IgD-negative memory B cell (primary cell): ENCODE results near the gene SLC6A11. TPM values are rescaled to one million over a fixed set of nuclear protein-coding genes. Genes with fewer than 3 reads are reported as not detected.

Experiments used
- H3K27ac Mint-ChIP-seq, 3 donors: one replicate each; pipeline ENCODE4 v1.8.0; 2020 to 2022; ENCODE audit warnings: mild to moderate bottlenecking in 3 of 3, mixed read lengths in 3 of 3, moderate library complexity in 1 of 3
- H3K27me3 Mint-ChIP-seq: one replicate; pipeline ENCODE4 v1.8.0; 2021; ENCODE audit warnings: mixed read lengths
- H3K36me3 Mint-ChIP-seq: one replicate; pipeline ENCODE4 v1.8.0; 2020; ENCODE audit warnings: mild to moderate bottlenecking, mixed read lengths
- H3K4me1 Mint-ChIP-seq, 3 donors: one replicate each; pipeline ENCODE4 v1.8.0; 2020 to 2022; ENCODE audit warnings: mixed read lengths in 3 of 3, mild to moderate bottlenecking in 1 of 3
- H3K4me3 Mint-ChIP-seq, 4 donors: one replicate each; pipeline ENCODE4 v1.8.0; 2020 to 2022; ENCODE audit warnings: mild to moderate bottlenecking in 4 of 4, mixed read lengths in 4 of 4, moderate library complexity in 3 of 4
- H3K9me3 Mint-ChIP-seq, 3 donors: one replicate each; pipeline ENCODE4 v1.8.0; 2020 to 2021; ENCODE audit warnings: mixed read lengths in 3 of 3, mild to moderate bottlenecking in 1 of 3
- polyA plus RNA-seq: library from polyadenylated mRNA; unstranded; fragments of 300-500 nt; fragmentation: Illumina TruSeq; gene quantifications from one replicate; pipeline ENCODE4 v1.2.3, GENCODE V29; 2021

Gene SLC6A11
- polyA plus RNA-seq, 1 donor from 2014 or later: not detected

DNA sequence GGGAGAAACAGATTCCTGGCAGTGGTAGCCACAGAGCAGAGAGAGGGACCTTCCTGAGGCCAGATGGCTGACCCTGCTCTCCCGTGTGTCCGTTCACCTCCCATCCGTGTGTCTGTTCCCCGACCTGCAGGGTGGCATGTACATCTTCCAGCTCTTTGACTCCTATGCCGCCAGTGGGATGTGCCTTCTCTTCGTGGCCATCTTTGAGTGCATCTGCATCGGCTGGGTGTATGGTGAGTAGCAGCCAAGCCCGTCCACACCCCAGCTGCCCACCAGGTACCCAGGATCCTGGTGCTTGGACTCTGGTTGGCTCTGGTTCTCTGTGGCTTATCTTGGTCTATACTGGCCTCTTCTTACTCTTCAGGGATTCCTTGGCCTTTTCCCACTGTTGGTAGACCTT lies 117.0 kb downstream of the SLC6A11 start:
- no peaks in the 10 kb centered on the region for H3K36me3 Mint-ChIP-seq
- H3K9me3 Mint-ChIP-seq: no peaks in the 10 kb centered on the region
- no peaks in the 10 kb centered on the region for H3K4me1 Mint-ChIP-seq
- no peaks in the 10 kb centered on the region for H3K27me3 Mint-ChIP-seq
- no peak overlapping the region for H3K4me3 Mint-ChIP-seq
- H3K27ac Mint-ChIP-seq: no peak overlapping the region

DNA sequence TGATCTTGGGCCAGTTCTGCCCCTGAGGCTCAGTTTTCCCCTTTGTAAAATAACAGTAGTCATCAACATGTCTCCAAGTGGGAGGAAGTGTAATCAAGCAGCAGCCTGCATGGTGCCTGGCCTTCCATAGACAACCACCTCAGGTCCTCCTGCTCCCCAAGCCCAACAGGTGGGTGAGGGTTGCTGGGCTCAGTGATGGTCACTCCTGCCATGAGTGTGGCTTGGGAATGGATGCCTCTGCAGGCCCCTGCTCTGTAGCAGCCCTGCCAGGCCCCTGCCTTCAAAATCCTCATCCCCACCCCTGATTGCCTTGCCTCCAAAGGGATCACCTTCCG lies 117.4 kb downstream of the SLC6A11 start:
- no peaks in the 10 kb centered on the region for H3K9me3 Mint-ChIP-seq
- no peaks in the 10 kb centered on the region for H3K4me1 Mint-ChIP-seq
- H3K27me3 Mint-ChIP-seq: peaks cover 2% of the 10 kb centered on the region
- H3K4me3 Mint-ChIP-seq: no peak overlapping the region
- no peaks in the 10 kb centered on the region for H3K36me3 Mint-ChIP-seq
- H3K27ac Mint-ChIP-seq: no peak overlapping the region

DNA sequence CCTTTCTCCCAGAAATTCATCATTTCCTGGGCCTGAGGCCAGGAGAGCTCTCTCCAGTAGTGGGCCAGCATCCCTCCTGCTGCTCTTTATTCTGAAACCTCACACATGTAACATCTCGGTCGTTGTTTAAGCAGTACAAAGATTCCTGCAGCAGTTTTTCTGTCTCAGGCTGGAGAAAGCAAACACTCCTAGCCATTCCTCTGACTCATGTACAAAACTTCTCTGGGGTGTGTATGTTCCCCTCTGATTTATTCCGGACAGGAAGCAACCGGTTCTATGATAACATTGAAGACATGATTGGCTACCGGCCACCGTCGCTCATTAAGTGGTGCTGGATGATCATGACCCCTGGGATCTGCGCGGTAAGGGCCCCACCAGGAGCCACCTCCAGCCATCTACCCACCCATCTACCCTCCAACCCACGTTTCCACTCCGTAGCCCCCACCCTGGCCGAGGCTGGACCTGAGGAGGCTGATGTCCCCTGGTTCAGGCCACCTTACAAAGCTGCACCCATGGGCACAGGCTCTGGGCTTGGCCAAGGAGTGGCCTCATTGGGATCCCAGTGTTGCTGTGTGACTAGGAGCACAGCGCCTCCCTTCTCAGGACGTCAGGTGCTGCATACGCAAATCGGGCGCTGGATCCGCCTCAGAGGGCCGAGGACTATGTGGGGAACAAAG lies 117.9 kb downstream of the SLC6A11 start:
- no peaks in the 10 kb centered on the region for H3K9me3 Mint-ChIP-seq
- H3K27ac Mint-ChIP-seq: no peak overlapping the region
- H3K27me3 Mint-ChIP-seq: peaks cover 2% of the 10 kb centered on the region
- H3K4me1 Mint-ChIP-seq: no peaks in the 10 kb centered on the region
- H3K4me3 Mint-ChIP-seq: no peak overlapping the region
- no peaks in the 10 kb centered on the region for H3K36me3 Mint-ChIP-seq

DNA sequence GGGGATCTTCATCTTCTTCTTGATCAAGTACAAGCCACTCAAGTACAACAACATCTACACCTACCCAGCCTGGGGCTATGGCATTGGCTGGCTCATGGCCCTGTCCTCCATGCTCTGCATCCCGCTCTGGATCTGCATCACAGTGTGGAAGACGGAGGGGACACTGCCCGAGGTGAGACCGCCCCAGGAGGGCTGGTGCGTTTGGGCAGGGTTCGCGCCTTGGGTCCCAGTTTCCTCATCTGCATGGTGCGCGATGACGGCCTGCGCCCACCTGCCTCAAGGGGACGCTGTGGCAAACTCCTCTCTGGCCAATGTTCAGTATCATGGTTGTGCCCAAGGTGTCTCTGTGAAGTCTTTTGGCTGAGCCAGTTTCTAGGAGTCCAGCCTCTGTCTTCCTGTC lies 119.0 kb downstream of the SLC6A11 start:
- Mint-ChIP-seq H3K4me3 (no peak overlapping the region), H3K4me1 (no peaks in the 10 kb centered on the region), H3K27me3 (peaks cover 2% of the 10 kb centered on the region), H3K27ac (no peak overlapping the region), H3K9me3 (no peaks in the 10 kb centered on the region), H3K36me3 (no peaks in the 10 kb centered on the region)

GRCh38 chr3:10935846-10936631 lies 120.0 kb downstream of the SLC6A11 start:
- Mint-ChIP-seq H3K4me3 (no peak overlapping the region), H3K4me1 (no peaks in the 10 kb centered on the region), H3K27me3 (peaks cover 2% of the 10 kb centered on the region), H3K9me3 (no peaks in the 10 kb centered on the region), H3K27ac (no peak overlapping the region), H3K36me3 (no peaks in the 10 kb centered on the region)

- Mint-ChIP-seq H3K27ac (no peak overlapping the region), H3K27me3 (peaks cover 2% of the 10 kb centered on the region), H3K36me3 (no peaks in the 10 kb centered on the region), H3K4me1 (no peaks in the 10 kb centered on the region), H3K4me3 (no peak overlapping the region), H3K9me3 (no peaks in the 10 kb centered on the region)
These were observed 120.7 kb downstream of the SLC6A11 start for GRCh38 chr3:10936686-10937085.

GRCh38 chr3:10937141-10937825 lies 121.3 kb downstream of the SLC6A11 start:
- Mint-ChIP-seq H3K4me3 (no peak overlapping the region), H3K36me3 (peaks cover 1% of the 10 kb centered on the region), H3K4me1 (no peaks in the 10 kb centered on the region), H3K27ac (no peak overlapping the region), H3K27me3 (peaks cover 2% of the 10 kb centered on the region), H3K9me3 (peaks cover 0 to 2% (median 0%) of the 10 kb centered on the region in 3 donors)

DNA sequence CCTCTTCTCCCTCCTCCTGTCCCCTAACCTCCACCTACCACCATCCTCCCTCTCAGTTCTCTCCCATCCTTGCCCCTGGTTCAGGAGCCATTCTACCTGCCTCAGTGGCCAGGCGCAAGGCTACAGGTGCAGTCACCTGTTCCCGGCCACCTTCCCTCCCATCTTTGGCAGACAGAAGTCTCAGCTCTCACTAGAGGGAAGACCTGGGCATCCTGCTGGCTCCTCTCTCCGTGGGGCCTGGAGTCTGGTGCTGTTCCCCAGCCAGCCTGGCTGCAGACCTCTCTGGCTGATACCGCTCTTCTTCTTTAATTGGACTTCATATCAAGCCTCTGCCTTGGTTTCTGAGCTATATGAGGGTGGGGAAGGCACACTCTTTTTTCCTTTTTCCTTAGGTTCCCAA lies 123.5 kb downstream of the SLC6A11 start:
- H3K4me3 Mint-ChIP-seq: no peak overlapping the region
- H3K9me3 Mint-ChIP-seq: peaks cover 0 to 2% (median 2%) of the 10 kb centered on the region in 3 donors
- H3K36me3 Mint-ChIP-seq: peaks cover 1% of the 10 kb centered on the region
- H3K27ac Mint-ChIP-seq: no peak overlapping the region
- H3K4me1 Mint-ChIP-seq: no peaks in the 10 kb centered on the region
- H3K27me3 Mint-ChIP-seq: peaks cover 7% of the 10 kb centered on the region

- H3K9me3 Mint-ChIP-seq: peaks cover 0 to 2% (median 2%) of the 10 kb centered on the region in 3 donors
- no peak overlapping the region for H3K27ac Mint-ChIP-seq
- peaks cover 7% of the 10 kb centered on the region for H3K27me3 Mint-ChIP-seq
- H3K4me1 Mint-ChIP-seq: no peaks in the 10 kb centered on the region
- no peak overlapping the region for H3K4me3 Mint-ChIP-seq
- peaks cover 1% of the 10 kb centered on the region for H3K36me3 Mint-ChIP-seq
These were observed 124.1 kb downstream of the SLC6A11 start for GRCh38 chr3:10940106-10940505.

DNA sequence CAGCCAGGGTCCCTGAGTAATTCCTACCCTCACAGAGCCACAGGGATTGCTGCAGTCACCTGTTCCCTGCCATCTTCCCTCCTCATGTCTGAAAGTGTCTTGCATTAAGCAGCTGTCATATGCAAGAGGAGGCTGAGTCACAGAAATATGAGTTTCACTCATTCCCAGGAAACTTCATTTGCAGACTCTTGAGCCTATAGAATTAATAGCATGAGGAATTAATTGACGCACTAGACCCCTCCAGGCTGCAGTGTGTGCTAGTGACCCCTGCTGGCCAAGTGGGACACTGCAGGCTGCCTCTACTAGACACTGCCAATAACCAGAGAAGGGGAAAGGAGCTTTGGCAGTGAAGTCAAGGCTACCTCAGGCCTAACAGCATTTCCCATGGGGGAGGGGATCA lies 125.9 kb downstream of the SLC6A11 start:
- Mint-ChIP-seq H3K27ac (no peak overlapping the region), H3K36me3 (peaks cover 3% of the 10 kb centered on the region), H3K4me3 (no peak overlapping the region), H3K27me3 (peaks cover 7% of the 10 kb centered on the region), H3K4me1 (no peaks in the 10 kb centered on the region), H3K9me3 (peaks cover 0 to 2% (median 2%) of the 10 kb centered on the region in 3 donors)

DNA sequence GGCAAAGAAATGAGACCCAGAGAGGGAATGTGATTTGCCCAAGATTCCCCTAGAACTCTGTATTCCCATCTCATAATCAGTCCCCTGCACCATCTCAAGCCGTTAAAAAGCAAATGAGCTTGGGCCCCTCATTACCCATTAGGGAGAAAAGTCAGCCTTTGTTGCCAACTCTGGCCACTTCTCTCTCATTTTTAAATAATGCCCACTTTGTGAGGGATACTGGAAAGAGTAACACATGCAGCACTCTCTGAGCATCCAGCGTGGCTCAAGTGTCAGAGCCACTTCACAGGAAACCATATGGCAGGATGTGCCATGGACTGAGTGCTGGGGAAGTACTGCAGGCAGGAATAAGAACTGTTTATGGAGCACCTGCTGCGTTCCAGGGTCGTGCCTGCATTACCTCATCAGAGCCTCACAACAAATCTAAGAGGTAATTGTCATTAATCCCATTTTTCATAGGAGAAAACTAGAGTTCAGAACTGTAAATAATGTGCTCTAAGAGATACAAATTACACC lies 126.7 kb downstream of the SLC6A11 start:
- Mint-ChIP-seq H3K27ac (no peak overlapping the region), H3K36me3 (peaks cover 3% of the 10 kb centered on the region), H3K4me3 (no peak overlapping the region), H3K9me3 (peaks cover 0 to 2% (median 2%) of the 10 kb centered on the region in 3 donors), H3K27me3 (peaks cover 7% of the 10 kb centered on the region), H3K4me1 (no peaks in the 10 kb centered on the region)

- Mint-ChIP-seq H3K9me3 (peaks cover 0 to 2% (median 2%) of the 10 kb centered on the region in 3 donors), H3K4me3 (no peak overlapping the region), H3K4me1 (no peaks in the 10 kb centered on the region), H3K36me3 (peaks cover 3% of the 10 kb centered on the region), H3K27ac (no peak overlapping the region), H3K27me3 (peaks cover 5% of the 10 kb centered on the region)
These were observed 128.8 kb downstream of the SLC6A11 start for GRCh38 chr3:10944866-10945265.

- H3K36me3 Mint-ChIP-seq: peaks cover 3% of the 10 kb centered on the region
- peaks cover 5% of the 10 kb centered on the region for H3K27me3 Mint-ChIP-seq
- H3K4me3 Mint-ChIP-seq: peak overlapping the region in 1 of 4 donors; percentile 57
- H3K9me3 Mint-ChIP-seq: peaks cover 0 to 2% (median 2%) of the 10 kb centered on the region in 3 donors
- H3K27ac Mint-ChIP-seq: no peak overlapping the region
- no peaks in the 10 kb centered on the region for H3K4me1 Mint-ChIP-seq
These were observed 129.8 kb downstream of the SLC6A11 start for GRCh38 chr3:10945683-10946287.

- Mint-ChIP-seq H3K27ac (no peak overlapping the region), H3K4me1 (no peaks in the 10 kb centered on the region), H3K4me3 (no peak overlapping the region), H3K36me3 (peaks cover 3% of the 10 kb centered on the region), H3K9me3 (peaks cover 0 to 2% (median 2%) of the 10 kb centered on the region in 3 donors), H3K27me3 (peaks cover 7% of the 10 kb centered on the region)
These were observed 130.5 kb downstream of the SLC6A11 start for GRCh38 chr3:10946526-10946925.

GRCh38 chr3:10948326-10948725 lies 132.3 kb downstream of the SLC6A11 start:
- Mint-ChIP-seq H3K27ac (no peak overlapping the region), H3K27me3 (peaks cover 4% of the 10 kb centered on the region), H3K4me1 (no peaks in the 10 kb centered on the region), H3K4me3 (no peak overlapping the region), H3K9me3 (no peaks in the 10 kb centered on the region), H3K36me3 (peaks cover 2% of the 10 kb centered on the region)
